CD4-positive, alpha-beta T cell treated with Interleukin-21 for 1 hour (primary cell): ENCODE data around the gene F2.
"Not testable (repeated sequence)": the region's sequence is repeated elsewhere in the genome, so short reads cannot be mapped to it uniquely, and the experiment has no call there.

Experiments used
- DNase-seq: peaks from one replicate; pipeline ENCODE4 v3.0.0-alpha.2; 2020

Gene F2

GRCh38 chr11:46686886-46687795 lies 31.9 kb upstream of the F2 start:
- no peak for DNase-seq

- DNase-seq, result no peak
Measured at GRCh38 chr11:46690702-46691101, 28.3 kb upstream of the F2 start.

- no peak for DNase-seq
Measured at GRCh38 chr11:46692450-46692849, 26.6 kb upstream of the F2 start.

GRCh38 chr11:46693597-46694012 lies 25.4 kb upstream of the F2 start:
- no peak for DNase-seq

GRCh38 chr11:46694072-46694471 lies 24.9 kb upstream of the F2 start:
- DNase-seq, result no peak

GRCh38 chr11:46694607-46695006 lies 24.4 kb upstream of the F2 start:
- DNase-seq, result no peak

GRCh38 chr11:46695345-46696211 lies 23.4 kb upstream of the F2 start:
- no peak for DNase-seq

- no peak for DNase-seq
Measured at GRCh38 chr11:46696212-46696558, 22.8 kb upstream of the F2 start.

- DNase-seq, result no peak
Measured at GRCh38 chr11:46697303-46697702, 21.7 kb upstream of the F2 start.

- DNase-seq, result no peak
Measured at GRCh38 chr11:46697723-46698122, 21.3 kb upstream of the F2 start.

GRCh38 chr11:46698597-46698996 lies 20.4 kb upstream of the F2 start:
- no peak for DNase-seq

- DNase-seq, result peak; percentile 99
Measured at GRCh38 chr11:46700241-46701077, 18.6 kb upstream of the F2 start, which contains the start of the genes ARHGAP1 and ZNF408. Gene ARHGAP1, minus strand, starts transcription at chr11:46700619. Its CDS starts 4,512 bp downstream, at chr11:46696107. Gene ZNF408, plus strand, starts transcription at chr11:46701031. Its CDS starts 17 bp downstream, at chr11:46701048.

GRCh38 chr11:46701078-46701654 lies 17.8 kb upstream of the F2 start:
- DNase-seq, result no peak

- no peak for DNase-seq
Measured at GRCh38 chr11:46705070-46705688, 13.8 kb upstream of the F2 start.

- no peak for DNase-seq
Measured at GRCh38 chr11:46706886-46707285, 12.1 kb upstream of the F2 start.

GRCh38 chr11:46709351-46709750 lies 9.7 kb upstream of the F2 start:
- DNase-seq, result not testable (repeated sequence)

GRCh38 chr11:46710821-46711269 lies 8.2 kb upstream of the F2 start:
- no peak for DNase-seq

GRCh38 chr11:46711303-46711702 lies 7.7 kb upstream of the F2 start:
- no peak for DNase-seq

GRCh38 chr11:46712874-46713576 lies 6.0 kb upstream of the F2 start:
- DNase-seq, result no peak

- DNase-seq, result not testable (repeated sequence)
Measured at GRCh38 chr11:46717825-46718154, 1.2 kb upstream of the F2 start.
